22Rv1 (cell line): ENCODE measurements around the gene PTRHD1.

Experiments used
- ZFX ChIP-seq: fragments of 450-650 bp; IDR thresholded peaks from 2 replicates; pipeline ENCODE4 v1.6.1; 2017; ENCODE audit warnings: antibody characterized with exemption, borderline replicate concordance
- TF ChIP-seq, protein P1 (sequence below): fragments of 450-650 bp; IDR thresholded peaks from 2 replicates; pipeline ENCODE4 v1.5.1; 2017; ENCODE audit warnings: mild to moderate bottlenecking

DNA sequence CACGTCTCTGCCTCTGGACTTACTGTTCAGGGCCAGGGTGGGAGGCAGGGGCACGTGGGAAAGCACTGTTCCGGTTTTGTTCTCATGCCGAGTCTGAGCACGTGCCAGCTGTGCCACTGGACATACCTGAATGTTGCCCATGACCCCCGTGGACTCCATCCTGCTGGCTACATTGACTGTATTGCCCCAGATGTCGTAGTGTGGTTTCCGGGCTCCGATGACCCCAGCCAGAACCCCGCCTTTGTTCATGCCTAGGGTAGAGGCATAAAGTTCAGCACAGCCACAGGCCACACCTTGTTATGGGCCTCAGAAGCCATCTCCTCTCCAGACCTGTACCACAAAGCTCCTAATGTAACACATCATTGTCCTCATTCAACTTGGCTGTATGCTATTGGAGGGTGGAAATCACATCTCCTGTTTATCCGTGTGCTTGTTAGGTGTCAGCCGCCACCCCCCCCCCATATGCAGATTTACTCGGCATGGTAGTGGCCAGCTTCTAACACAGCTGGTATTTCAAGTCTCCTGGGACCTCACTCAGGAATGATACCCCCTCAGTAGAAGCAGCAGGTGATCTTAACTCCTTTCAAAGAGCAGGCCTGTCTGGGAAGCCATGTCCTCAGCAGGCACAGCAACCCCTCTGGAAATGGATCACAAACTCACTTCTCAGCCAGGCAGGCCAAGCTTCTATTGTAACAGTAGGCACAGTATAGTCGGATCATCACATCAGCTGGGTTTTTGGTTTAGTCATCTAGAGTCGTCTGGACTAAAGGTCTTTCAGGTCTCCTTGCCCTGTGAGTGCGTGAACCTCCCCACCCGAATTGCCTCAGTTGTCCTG lies 27.6 kb upstream of the PTRHD1 start:
- TF ChIP-seq, protein P1, sequence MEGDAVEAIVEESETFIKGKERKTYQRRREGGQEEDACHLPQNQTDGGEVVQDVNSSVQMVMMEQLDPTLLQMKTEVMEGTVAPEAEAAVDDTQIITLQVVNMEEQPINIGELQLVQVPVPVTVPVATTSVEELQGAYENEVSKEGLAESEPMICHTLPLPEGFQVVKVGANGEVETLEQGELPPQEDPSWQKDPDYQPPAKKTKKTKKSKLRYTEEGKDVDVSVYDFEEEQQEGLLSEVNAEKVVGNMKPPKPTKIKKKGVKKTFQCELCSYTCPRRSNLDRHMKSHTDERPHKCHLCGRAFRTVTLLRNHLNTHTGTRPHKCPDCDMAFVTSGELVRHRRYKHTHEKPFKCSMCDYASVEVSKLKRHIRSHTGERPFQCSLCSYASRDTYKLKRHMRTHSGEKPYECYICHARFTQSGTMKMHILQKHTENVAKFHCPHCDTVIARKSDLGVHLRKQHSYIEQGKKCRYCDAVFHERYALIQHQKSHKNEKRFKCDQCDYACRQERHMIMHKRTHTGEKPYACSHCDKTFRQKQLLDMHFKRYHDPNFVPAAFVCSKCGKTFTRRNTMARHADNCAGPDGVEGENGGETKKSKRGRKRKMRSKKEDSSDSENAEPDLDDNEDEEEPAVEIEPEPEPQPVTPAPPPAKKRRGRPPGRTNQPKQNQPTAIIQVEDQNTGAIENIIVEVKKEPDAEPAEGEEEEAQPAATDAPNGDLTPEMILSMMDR = no peak
- TF ChIP-seq ZFX = no peak
